HEK293 (cell line): ENCODE measurements around the gene SLC7A1.

Experiments used
- CTCF ChIA-PET: fragments of 350-600 bp; formaldehyde crosslinking; extraction: SDS; loops from one replicate; lab custom pipeline; 2021; ENCODE audit warnings: antibody characterized with exemption; lab: Yijun Ruan, JAX
- POLR2A ChIA-PET: fragments of 300-600 bp; formaldehyde crosslinking; extraction: SDS; loops from one replicate; lab custom pipeline; 2020; ENCODE audit warnings: antibody characterized with exemption, inconsistent platforms; lab: Yijun Ruan, JAX
- H3K27ac ChIP-seq: fragments of 200-500 bp; sonication (Bioruptor generic); 2 replicates; pipeline ENCODE4 v1.5.1; 2014; ENCODE audit warnings: low read depth, low read length, control low read depth, inconsistent platforms; ENCODE audit errors: extremely low read depth
- H3K36me3 ChIP-seq, 2 experiments: fragments of 200-500 bp in 1 of 2; sonication (Bioruptor generic) in 1 of 2; 1 replicate in 1 of 2; 2 replicates in 1 of 2; pipeline ENCODE4 v1.5.1; 2014 to 2017; ENCODE audit warnings: inconsistent platforms in 2 of 2, low read length in 2 of 2; ENCODE audit not compliant: control insufficient read depth in 2 of 2, insufficient read depth in 1 of 2
- H3K4me1 ChIP-seq: fragments of 200-500 bp; sonication (Bioruptor generic); 2 replicates; pipeline ENCODE4 v1.5.1; 2014; ENCODE audit warnings: mild to moderate bottlenecking, low read length, inconsistent platforms; ENCODE audit not compliant: control insufficient read depth, insufficient read depth
- H3K4me3 ChIP-seq: 2 replicates; pipeline ENCODE4 v1.5.1; 2011; ENCODE audit warnings: low read depth, mild to moderate bottlenecking, control low read depth, low read length, moderate library complexity
- H3K9me3 ChIP-seq: fragments of 200-500 bp; sonication (Bioruptor generic); 2 replicates; pipeline ENCODE4 v1.5.1; 2014; ENCODE audit warnings: low read depth, low read length, inconsistent platforms; ENCODE audit not compliant: control insufficient read depth, insufficient read depth
- CTCF ChIP-seq: fragments of 450-650 bp; formaldehyde crosslinking; IDR thresholded peaks from 2 replicates; pipeline ENCODE4 v1.5.1; 2016; ENCODE audit warnings: missing biosample characterization, missing genetic modification characterization
- OVOL3 ChIP-seq: fragments of 450-650 bp; formaldehyde crosslinking; IDR thresholded peaks from 2 replicates; pipeline ENCODE4 v1.5.1; 2016; ENCODE audit warnings: missing biosample characterization, missing genetic modification characterization
- PRDM2 ChIP-seq: fragments of 450-650 bp; formaldehyde crosslinking; IDR thresholded peaks from 2 replicates; pipeline ENCODE4 v1.5.1; 2016; ENCODE audit warnings: missing biosample characterization, missing genetic modification characterization, borderline replicate concordance
- SALL2 ChIP-seq: fragments of 450-650 bp; formaldehyde crosslinking; IDR thresholded peaks from 2 replicates; pipeline ENCODE4 v1.5.0; 2017; ENCODE audit warnings: missing biosample characterization, mild to moderate bottlenecking, missing genetic modification characterization, borderline replicate concordance
- SCRT1 ChIP-seq: fragments of 450-650 bp; formaldehyde crosslinking; IDR thresholded peaks from 2 replicates; pipeline ENCODE4 v1.5.1; 2016; ENCODE audit warnings: missing biosample characterization, missing genetic modification characterization, borderline replicate concordance
- ZFP37 ChIP-seq: fragments of 450-650 bp; formaldehyde crosslinking; IDR thresholded peaks from 2 replicates; pipeline ENCODE4 v1.5.1; 2016; ENCODE audit warnings: missing biosample characterization, missing genetic modification characterization
- ZFP41 ChIP-seq: fragments of 450-650 bp; formaldehyde crosslinking; IDR thresholded peaks from 2 replicates; pipeline ENCODE4 v1.5.1; 2016; ENCODE audit warnings: missing biosample characterization, missing genetic modification characterization, borderline replicate concordance
- ZIC2 ChIP-seq: fragments of 450-650 bp; formaldehyde crosslinking; IDR thresholded peaks from 2 replicates; pipeline ENCODE4 v1.5.1; 2016; ENCODE audit warnings: missing biosample characterization, missing genetic modification characterization
- ZNF18 ChIP-seq: fragments of 450-650 bp; formaldehyde crosslinking; IDR thresholded peaks from 2 replicates; pipeline ENCODE4 v1.5.1; 2016; ENCODE audit warnings: missing biosample characterization, missing genetic modification characterization
- ZNF274 ChIP-seq, 2 experiments: fragments of 200-500 bp in 1 of 2; fragments of 450-650 bp in 1 of 2; sonication (Bioruptor generic) in 1 of 2; formaldehyde crosslinking in 1 of 2; IDR thresholded peaks; 2 replicates each; pipeline versions ENCODE4 v1.5.1 to v1.6.1; 2014 to 2016; ENCODE audit warnings: borderline replicate concordance in 1 of 2, inconsistent platforms in 1 of 2, low read length in 1 of 2, missing biosample characterization in 1 of 2, missing genetic modification characterization in 1 of 2
- ZNF354C ChIP-seq: fragments of 450-650 bp; formaldehyde crosslinking; IDR thresholded peaks from 2 replicates; pipeline ENCODE4 v1.5.1; 2016; ENCODE audit warnings: missing biosample characterization, missing genetic modification characterization, low read depth, borderline replicate concordance
- ZNF404 ChIP-seq: fragments of 450-650 bp; formaldehyde crosslinking; IDR thresholded peaks from 2 replicates; pipeline ENCODE4 v1.5.1; 2017; ENCODE audit warnings: missing biosample characterization, missing genetic modification characterization
- ZNF473 ChIP-seq: fragments of 450-650 bp; formaldehyde crosslinking; IDR thresholded peaks from 2 replicates; pipeline ENCODE4 v1.5.1; 2017; ENCODE audit warnings: missing biosample characterization, missing genetic modification characterization
- ZNF488 ChIP-seq: fragments of 450-650 bp; formaldehyde crosslinking; IDR thresholded peaks from 2 replicates; pipeline ENCODE4 v1.5.1; 2016; ENCODE audit warnings: missing biosample characterization, missing genetic modification characterization
- ZNF548 ChIP-seq: fragments of 450-650 bp; formaldehyde crosslinking; IDR thresholded peaks from 2 replicates; pipeline ENCODE4 v1.5.1; 2016; ENCODE audit warnings: missing biosample characterization, missing genetic modification characterization
- ZNF626 ChIP-seq: fragments of 450-650 bp; sonication (Bioruptor Pico); formaldehyde crosslinking; IDR thresholded peaks from 2 replicates; pipeline ENCODE4 v1.5.1; 2018; ENCODE audit warnings: missing biosample characterization, missing genetic modification characterization, inconsistent platforms
- ZNF639 ChIP-seq: fragments of 450-650 bp; formaldehyde crosslinking; IDR thresholded peaks from 2 replicates; pipeline ENCODE4 v1.5.1; 2016; ENCODE audit warnings: missing biosample characterization, missing genetic modification characterization
- ZNF664 ChIP-seq: fragments of 450-650 bp; formaldehyde crosslinking; IDR thresholded peaks from 2 replicates; pipeline ENCODE4 v1.5.1; 2016; ENCODE audit warnings: missing biosample characterization, missing genetic modification characterization
- ZNF704 ChIP-seq: fragments of 450-650 bp; formaldehyde crosslinking; IDR thresholded peaks from 2 replicates; pipeline ENCODE4 v1.5.1; 2016; ENCODE audit warnings: missing biosample characterization, missing genetic modification characterization
- ZNF747 ChIP-seq: fragments of 450-650 bp; formaldehyde crosslinking; IDR thresholded peaks from 2 replicates; pipeline ENCODE4 v1.5.1; 2016; ENCODE audit warnings: missing biosample characterization, missing genetic modification characterization

Gene SLC7A1

GRCh38 chr13:29547153-29547552 is 48.3 kb downstream of the SLC7A1 start:
- no peak overlapping the region for H3K4me3 ChIP-seq
- POLR2A ChIA-PET = no interaction called here
- H3K9me3 ChIP-seq = no peaks in the 10 kb centered on the region
- H3K4me1 ChIP-seq = peaks cover 5% of the 10 kb centered on the region
- CTCF ChIA-PET = interaction anchor here (0.6 to 0.7 kb wide), 2 partner anchors 44 to 258 kb away, joined by 3 read pairs; no protein-coding TSS in a partner anchor
- TF ChIP-seq ZNF548 = no peak
- no peak for TF ChIP-seq ZNF18
- TF ChIP-seq ZNF639 = no peak
- no peak for TF ChIP-seq SALL2 (tag by site-specific recombination)
- TF ChIP-seq SCRT1 (tag by site-specific recombination) = no peak
- no peak for TF ChIP-seq ZIC2 (tag by site-specific recombination)
- peaks cover 0 to 33% of the 10 kb centered on the region in 2 experiments; a peak in 2 of 3 replicates for H3K36me3 ChIP-seq
- no peak overlapping the region for H3K27ac ChIP-seq

- ChIA-PET POLR2A (no interaction called here), CTCF (interaction anchor here (0.6 to 0.7 kb wide), 2 partner anchors 45 to 258 kb away, joined by 3 read pairs; no protein-coding TSS in a partner anchor)
- Histone ChIP-seq H3K36me3 (peaks cover 0 to 29% of the 10 kb centered on the region in 2 experiments; a peak in 2 of 3 replicates), H3K4me1 (peaks cover 5% of the 10 kb centered on the region), H3K9me3 (no peaks in the 10 kb centered on the region), H3K4me3 (no peak overlapping the region), H3K27ac (no peak overlapping the region)
- TF ChIP-seq OVOL3 (tag by site-specific recombination) (no peak), ZNF354C (tag by site-specific recombination) (no peak), ZNF704 (tag by site-specific recombination) (no peak), ZNF626 (tag by site-specific recombination) (no peak), ZNF664 (tag by site-specific recombination) (no peak), ZFP41 (tag by site-specific recombination) (no peak), PRDM2 (tag by site-specific recombination) (no peak), ZNF404 (tag by site-specific recombination) (no peak), CTCF (tag by site-specific recombination) (no peak), ZNF488 (no peak), SALL2 (tag by site-specific recombination) (no peak), ZNF274 (IDR thresholded peaks at IDR 0.05; ENCODE audit: low read length) (no peak), ZNF274 (tag by site-specific recombination; IDR thresholded peaks at IDR 0.05; ENCODE audit: borderline replicate concordance) (no peak), ZNF747 (tag by site-specific recombination) (no peak), ZFP37 (tag by site-specific recombination) (no peak), ZNF473 (no peak)
Measured at GRCh38 chr13:29546662-29547061, 48.8 kb downstream of the SLC7A1 start.
